SH-SY5Y (cell line): ENCODE results near the gene FER.

Experiments
- GATA2 ChIP-seq: IDR thresholded peaks from 2 replicates; pipeline ENCODE4 v1.6.1; 2011; ENCODE audit warnings: mild to moderate bottlenecking, low read depth, low read length
- GATA3 ChIP-seq: IDR thresholded peaks from 2 replicates; pipeline ENCODE4 v1.6.1; 2011; ENCODE audit warnings: low read depth, mild to moderate bottlenecking, low read length, moderate library complexity

DNA sequence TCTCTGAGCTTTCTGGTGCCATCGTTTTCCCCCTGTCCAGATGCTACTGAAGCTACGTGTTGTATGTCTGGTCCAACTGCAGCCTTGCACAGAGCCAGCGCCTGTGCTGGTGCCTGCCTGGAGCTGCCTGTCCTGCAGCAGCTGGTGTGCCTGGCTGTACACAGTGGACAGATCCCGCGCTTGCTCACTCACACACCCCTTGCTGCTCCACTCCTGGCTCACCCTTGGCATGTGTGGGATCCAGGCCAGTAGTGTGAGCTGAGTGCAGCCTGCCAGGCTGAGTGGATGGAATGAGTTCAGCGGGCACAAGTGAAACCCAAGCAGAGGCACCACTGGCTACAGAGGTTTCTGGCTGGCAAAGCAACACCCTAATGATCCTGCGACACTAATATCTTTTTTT is 40.4 kb downstream of the FER start:
- no peak for TF ChIP-seq GATA2
- no peak for TF ChIP-seq GATA3
